Raji (cell line): ENCODE data around the gene AGBL4.

ENCODE experiments used
- POLR2A ChIP-seq: IDR thresholded peaks from 2 replicates; pipeline ENCODE4 v1.6.1; 2011; ENCODE audit warnings: low read depth, low read length, control low read depth; ENCODE audit not compliant: insufficient read depth

The AGBL4 gene

GRCh38 chr1:48725341-48726046, 1298.3 kb downstream of the AGBL4 start:
- no peak for TF ChIP-seq POLR2A

- no peak for TF ChIP-seq POLR2A
Observed at GRCh38 chr1:48720929-48721328, 1302.8 kb downstream of the AGBL4 start.

GRCh38 chr1:48718705-48719104, 1305.0 kb downstream of the AGBL4 start:
- no peak for TF ChIP-seq POLR2A

GRCh38 chr1:48718116-48718630, 1305.6 kb downstream of the AGBL4 start:
- TF ChIP-seq POLR2A, result no peak

GRCh38 chr1:48717082-48717481, 1306.7 kb downstream of the AGBL4 start:
- no peak for TF ChIP-seq POLR2A

GRCh38 chr1:48715921-48716320, 1307.8 kb downstream of the AGBL4 start:
- no peak for TF ChIP-seq POLR2A

GRCh38 chr1:48710915-48711314, 1312.8 kb downstream of the AGBL4 start:
- TF ChIP-seq POLR2A, result no peak

GRCh38 chr1:48710318-48710717, 1313.4 kb downstream of the AGBL4 start:
- no peak for TF ChIP-seq POLR2A

GRCh38 chr1:48704736-48705135, 1319.0 kb downstream of the AGBL4 start:
- no peak for TF ChIP-seq POLR2A

- TF ChIP-seq POLR2A, result no peak
Observed at GRCh38 chr1:48701445-48701844, 1322.3 kb downstream of the AGBL4 start.

- no peak for TF ChIP-seq POLR2A
Observed at GRCh38 chr1:48697066-48697707, 1326.6 kb downstream of the AGBL4 start.

- no peak for TF ChIP-seq POLR2A
Observed at GRCh38 chr1:48695161-48695560, 1328.6 kb downstream of the AGBL4 start.

- TF ChIP-seq POLR2A, result no peak
Observed at GRCh38 chr1:48693674-48694320, 1330.0 kb downstream of the AGBL4 start.

- no peak for TF ChIP-seq POLR2A
Observed at GRCh38 chr1:48693180-48693579, 1330.6 kb downstream of the AGBL4 start.

GRCh38 chr1:48692235-48692634, 1331.5 kb downstream of the AGBL4 start:
- TF ChIP-seq POLR2A, result no peak

- no peak for TF ChIP-seq POLR2A
Observed at GRCh38 chr1:48691429-48692001, 1332.2 kb downstream of the AGBL4 start.
